Erythroblast (primary cell): Measurements from ENCODE around the gene FGD3.

Experiments used
- GATA1 ChIP-seq: IDR thresholded peaks from 2 replicates; pipeline ENCODE4 v1.6.1; 2011; ENCODE audit warnings: low read depth, mild to moderate bottlenecking, control low read depth, low read length, moderate library complexity
- POLR2A ChIP-seq: IDR thresholded peaks from 2 replicates; pipeline ENCODE4 v1.6.1; 2011; ENCODE audit warnings: mild to moderate bottlenecking, low read length

- TF ChIP-seq POLR2A (no peak), GATA1 (no peak)
These were observed 13.4 kb downstream of the FGD3 start for GRCh38 chr9:92960561-92961290.
